Stimulated activated CD4-positive, alpha-beta T cell treated with anti-CD3 and anti-CD28 coated beads, TNF-alpha, amount 100 ng/mL, for 1 hour (primary cell): ENCODE measurements around the gene DUSP1.
"Not testable (repeated sequence)": the region's sequence is repeated elsewhere in the genome, so short reads cannot be mapped to it uniquely, and the experiment has no call there.

Experiments
- DNase-seq, 3 donors: peaks; one replicate each; pipeline ENCODE4 v3.0.0-alpha.2; 2020; ENCODE audit warnings: low read depth in 3 of 3, low spot score in 1 of 3

The DUSP1 gene

DNA sequence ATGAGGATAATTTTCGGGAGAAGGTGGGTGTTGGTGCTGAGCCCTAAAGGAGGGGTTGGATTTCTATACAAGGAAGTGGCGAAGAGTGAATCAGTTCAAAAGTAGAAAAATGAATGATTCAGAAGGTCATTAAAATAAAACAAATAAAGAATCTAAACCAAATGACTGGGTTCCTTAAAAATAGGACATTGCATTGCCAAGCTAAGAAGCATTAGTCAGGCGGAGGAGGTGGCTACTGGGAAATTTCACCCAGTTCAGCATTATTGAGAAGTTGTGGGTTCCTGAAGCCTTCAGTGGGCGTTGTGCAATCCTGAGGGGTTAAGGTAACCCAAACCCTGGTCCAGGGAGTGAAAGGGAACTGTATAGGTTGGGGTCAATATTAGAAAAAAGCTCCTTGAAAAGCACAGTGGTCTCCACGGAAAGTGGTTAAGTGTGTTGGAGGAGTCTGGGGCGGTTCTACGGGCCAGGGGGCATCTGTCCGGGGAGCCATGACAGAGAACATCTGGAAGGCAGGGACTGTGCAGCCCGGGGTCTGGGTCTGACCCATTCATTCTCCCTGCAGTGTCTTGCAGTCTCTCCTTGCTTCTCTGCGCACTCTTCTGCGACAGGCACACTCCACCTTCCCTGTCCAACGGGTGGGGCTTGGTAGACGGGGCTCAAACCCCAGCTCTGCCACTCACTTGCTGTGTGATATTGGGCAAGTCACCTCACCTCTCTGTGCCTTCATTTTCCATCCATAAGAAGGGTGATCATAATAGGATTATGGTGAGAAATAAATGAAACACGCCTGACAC lies 27.6 kb upstream of the DUSP1 start:
- DNase-seq: no peak

DNA sequence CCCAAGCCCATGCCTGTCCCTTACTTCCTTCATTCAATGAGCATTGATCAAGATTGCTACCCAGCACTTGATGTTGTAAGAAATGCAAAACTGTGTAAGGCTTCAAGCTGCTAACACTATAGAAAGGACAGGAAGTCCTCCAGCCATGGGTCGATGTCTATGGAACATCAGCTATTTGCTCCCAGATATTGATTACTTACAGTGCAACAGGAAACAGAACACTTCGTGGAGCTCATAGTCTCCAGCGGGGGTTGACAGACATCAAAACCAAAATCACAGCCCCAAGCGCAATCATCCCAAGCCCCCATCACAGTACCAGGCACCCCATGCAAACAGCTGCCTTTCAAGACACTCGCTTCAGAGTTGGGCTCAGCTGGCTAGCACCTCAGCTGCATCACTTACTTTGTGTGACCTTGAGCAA lies 26.8 kb upstream of the DUSP1 start:
- DNase-seq: no peak

DNA sequence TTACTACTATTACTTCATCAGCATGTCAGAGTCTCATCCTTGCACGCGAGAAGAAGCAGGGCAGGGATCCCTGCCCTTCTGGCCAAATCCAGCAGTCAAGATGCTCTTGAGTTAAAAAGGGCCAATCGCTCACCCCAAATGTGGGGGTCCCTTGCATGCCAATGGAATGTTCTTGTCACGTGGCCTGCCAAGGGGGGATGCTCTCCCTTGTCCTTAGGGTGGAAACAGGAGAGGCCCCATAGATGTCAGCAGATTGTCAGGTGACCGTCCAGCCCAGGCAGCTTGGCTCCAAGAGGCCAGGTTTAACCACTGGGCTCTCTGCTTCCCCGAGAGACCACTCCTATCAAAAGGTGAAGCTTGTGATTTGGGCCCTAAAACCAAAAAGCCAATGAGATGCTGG lies 25.3 kb upstream of the DUSP1 start:
- no peak for DNase-seq

- DNase-seq: no peak
Observed at GRCh38 chr5:172795318-172795977, 24.5 kb upstream of the DUSP1 start.

DNA sequence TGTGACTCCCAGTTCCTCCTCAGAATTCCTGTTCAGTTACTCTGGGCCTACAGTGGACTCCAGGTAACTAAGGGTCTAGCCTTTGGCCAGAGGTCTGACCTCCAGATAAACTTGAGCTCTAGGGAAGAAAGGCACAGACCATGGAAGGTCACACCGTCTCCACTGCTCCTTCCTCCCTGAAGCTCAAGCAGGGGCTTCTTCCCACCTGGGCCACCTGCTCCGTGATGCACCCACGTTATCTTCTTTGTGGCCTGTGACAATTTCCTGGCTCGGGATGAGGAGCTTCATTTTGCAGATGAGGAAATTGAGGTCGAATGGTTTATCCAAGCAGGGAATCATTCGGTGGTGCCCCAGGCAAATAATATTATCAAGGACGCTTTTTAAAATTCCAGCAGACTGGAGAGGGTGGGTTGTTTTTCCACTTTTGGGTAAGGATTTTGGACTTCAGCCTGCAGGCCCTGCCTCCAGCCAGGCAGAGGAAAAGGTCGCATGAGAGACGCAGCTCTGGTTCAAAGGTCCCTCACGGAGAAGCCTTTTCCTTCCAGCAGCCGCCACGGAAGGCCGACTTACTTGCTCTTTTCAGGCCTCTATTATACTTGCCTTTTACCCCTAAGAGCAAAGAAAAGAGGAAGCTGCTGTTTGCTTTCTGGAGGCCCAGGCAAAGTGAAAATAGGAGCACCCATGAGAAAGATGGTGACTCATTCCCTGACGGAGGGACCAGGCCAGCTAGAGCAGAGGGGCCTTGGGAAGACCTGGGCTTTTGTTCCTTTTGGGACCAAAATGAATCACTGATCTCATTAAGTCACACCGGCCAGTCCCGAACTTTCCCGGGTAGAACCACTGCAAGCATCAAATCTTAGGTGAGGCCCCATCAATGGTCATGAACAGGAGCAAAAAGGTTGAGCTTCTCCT lies 22.8 kb upstream of the DUSP1 start:
- no peak for DNase-seq

GRCh38 chr5:172792701-172793570 lies 21.9 kb upstream of the DUSP1 start:
- no peak for DNase-seq

DNA sequence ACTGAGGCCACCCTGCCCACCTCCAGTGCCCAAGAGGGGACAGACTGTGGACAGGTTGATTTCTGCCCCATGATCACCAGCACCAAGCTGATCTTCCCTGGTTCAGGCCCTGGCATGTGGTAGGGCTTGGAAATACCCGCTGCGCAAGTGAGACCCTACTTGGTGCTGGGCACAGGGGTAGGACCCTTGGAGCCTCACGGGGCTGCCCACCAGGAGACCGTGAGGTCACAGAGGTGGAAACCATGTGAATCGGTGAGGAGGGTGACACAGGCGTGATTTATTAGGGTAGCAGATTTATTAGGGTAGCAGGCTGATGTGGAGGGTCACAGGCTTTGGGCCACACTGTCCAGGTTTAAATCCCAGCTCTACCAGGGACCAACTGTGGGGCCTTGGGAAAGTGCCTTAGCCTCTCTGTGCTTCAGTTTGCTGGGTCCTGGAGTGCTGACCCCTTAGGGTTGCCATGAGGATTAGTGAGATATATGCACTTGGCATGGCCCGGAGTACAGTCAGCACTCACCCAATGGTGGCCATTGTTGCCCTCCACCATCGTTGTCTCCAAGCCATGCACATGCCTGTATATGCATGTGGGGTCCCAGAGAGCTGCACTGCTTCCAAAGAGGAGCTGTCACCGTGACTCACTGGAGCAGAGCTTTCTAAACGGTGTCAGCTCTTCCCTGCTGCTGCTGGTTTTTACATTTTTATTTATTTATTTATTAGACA lies 20.9 kb upstream of the DUSP1 start:
- no peak for DNase-seq

DNA sequence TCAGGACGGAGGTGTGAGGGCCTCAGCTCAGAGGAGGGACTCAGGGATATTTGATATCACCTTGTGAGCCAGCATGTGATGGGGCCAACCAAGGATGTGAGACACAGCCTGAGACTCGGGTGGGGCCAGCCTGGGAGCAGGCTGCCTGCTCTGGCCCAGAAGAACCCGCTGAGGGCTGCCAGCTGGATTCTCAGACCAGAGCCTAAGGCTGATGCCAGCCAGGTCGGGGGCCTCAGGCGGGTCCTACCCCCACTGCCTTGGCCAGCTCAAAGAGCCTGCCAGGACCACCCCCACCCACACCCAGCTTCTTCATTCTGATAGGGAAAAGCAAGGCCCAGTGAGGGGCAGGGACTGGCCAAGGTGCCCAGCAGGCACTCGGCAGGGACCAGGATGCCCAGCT lies 20.3 kb upstream of the DUSP1 start:
- no peak for DNase-seq

- DNase-seq: no peak
Observed at GRCh38 chr5:172790496-172790889, 19.5 kb upstream of the DUSP1 start.

DNA sequence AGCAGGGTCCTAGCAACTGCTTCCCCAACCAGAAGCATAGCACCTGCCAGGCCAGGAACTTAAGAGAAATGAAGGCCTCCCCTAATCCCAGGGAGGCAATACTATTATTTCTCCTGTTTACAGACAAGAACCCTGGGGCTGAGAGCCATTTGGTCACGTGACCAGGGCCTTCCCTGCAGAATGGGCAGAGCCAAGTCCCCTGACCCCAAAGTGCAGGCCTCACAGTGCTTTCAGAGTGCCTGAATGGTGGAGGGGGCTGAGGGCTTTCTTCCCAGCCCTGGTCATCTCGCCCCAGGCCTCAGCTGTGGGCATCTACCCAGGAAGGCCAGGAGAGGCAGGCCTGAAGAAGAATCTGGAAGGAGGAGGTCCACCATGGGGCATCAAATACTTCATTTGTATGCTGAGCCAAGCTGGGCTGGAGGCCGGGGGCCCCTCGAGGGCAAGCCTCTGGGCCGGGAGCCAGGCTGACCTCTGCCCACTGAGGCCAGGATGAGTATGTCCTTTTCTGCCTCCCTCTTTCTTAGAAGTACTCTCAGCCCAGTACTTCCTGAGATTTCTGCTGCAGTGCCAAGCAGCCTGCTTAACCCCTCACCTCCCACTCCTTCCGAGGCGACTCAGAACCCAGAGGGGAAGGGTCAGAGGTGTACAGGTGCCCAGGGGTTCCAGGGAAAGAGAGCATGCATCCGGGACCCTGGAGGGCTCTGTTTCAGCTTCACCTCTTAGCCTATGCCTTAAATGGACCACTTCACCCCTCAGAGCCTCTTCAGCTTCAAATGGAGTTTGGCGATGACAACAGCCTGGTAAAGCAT lies 18.9 kb upstream of the DUSP1 start:
- DNase-seq: no peak

DNA sequence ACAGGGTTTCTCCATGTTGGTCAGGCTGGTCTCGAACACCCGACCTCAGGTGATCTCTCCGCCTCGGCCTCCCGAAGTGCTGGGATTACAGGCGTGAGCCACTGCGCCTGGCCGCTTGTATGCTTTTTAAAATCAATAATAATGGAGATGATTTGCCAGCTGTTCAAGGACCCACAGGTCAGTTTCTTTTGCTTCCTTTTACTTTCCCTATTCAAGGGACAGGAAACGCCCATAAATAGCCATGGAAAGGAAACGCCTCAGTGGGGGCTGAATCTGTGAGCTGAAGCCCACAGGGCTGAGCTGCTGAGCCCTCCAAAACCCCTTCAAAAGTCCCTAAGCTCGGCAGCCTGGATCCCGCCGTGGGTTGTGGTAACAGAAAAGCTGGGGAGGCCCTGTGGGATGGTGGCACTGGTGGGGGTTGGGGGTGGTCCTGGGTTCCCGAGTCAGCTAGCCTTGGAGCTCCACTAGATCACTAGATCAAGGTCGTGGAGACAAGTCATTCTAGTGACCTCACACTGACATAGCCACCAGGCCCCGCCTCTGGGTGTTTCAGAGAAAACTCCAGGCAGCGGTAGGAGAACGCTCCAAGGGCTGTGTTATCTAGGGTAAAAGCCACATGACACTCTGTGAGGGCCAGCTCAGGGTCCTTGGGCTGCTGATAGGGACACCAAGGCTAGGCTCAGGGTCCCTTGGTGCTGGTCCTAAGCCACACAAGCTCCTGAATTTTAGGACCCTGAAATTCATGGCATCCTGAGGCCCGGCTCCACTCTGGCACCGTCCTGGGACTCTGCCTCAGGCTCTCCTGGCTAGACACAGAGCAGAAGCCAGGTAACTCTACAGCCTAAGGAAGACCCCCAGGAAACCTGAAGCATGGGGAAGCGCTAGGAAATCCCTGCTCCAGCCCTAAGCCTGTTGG lies 18.0 kb upstream of the DUSP1 start:
- DNase-seq: no peak

- DNase-seq: not testable (repeated sequence)
Observed at GRCh38 chr5:172787538-172787937, 16.5 kb upstream of the DUSP1 start.

DNA sequence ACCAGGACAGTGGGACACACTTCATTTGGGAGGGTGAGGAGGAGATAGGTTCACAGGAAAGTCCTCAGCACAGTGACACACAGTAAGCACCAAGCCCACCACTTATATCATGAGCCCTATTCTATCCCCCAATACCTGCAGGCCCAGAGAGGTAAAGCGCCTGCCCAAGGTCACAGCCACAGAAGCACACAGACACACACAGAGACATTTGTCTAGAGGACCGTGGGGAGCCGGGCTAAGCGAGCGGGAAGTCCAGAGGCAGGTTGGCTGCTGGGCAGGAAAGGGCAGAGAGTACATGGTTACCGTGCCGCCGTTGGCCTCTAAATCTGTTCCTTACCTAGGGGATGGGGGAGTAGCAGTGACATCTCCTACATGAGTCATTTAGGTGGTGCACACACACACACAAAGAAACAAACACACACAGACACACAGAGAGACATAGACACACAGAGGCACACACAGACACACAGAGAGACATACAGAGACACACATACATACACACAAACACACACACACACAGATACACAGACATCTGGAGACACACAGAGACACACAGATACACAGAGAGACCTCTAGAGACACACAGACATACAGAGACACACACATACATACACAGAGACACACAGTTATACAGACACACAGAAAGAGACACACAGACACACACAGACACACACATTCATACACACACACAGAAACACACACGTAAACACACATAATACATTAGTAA lies 15.9 kb upstream of the DUSP1 start:
- DNase-seq: no peak

DNA sequence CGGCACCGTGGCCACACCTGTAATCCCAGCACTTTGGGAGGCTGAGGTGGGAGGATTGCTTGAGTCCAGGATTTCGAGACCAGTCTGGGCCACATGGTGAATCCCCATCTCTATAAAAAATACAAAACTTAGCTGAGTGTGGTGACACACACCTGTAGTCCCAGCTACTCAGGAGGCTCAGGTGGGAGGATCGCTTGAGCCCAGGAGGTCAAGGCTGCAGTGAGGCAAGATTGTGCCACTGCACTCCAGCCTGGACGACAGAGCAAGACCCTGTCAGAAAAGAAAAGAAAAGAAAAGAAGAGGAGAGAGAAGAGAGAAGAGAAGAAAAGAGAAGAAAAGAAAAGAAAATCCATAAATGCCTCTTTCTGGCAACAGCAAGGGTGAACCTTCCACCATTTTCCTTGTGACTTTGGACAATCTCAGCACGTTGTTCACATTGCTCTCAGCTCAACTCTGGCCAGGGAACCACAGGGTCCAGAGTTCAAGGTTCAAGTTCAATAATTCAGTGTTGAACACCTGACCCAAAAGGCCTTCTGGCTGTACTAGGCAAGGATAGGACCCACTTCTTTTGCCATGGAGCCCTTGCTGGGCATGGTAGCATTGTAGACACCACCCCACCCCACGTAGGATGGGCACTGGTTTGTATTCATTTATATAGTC lies 14.6 kb upstream of the DUSP1 start:
- DNase-seq: no peak

- not testable (repeated sequence) for DNase-seq
Observed at GRCh38 chr5:172784162-172784561, 13.2 kb upstream of the DUSP1 start.

DNA sequence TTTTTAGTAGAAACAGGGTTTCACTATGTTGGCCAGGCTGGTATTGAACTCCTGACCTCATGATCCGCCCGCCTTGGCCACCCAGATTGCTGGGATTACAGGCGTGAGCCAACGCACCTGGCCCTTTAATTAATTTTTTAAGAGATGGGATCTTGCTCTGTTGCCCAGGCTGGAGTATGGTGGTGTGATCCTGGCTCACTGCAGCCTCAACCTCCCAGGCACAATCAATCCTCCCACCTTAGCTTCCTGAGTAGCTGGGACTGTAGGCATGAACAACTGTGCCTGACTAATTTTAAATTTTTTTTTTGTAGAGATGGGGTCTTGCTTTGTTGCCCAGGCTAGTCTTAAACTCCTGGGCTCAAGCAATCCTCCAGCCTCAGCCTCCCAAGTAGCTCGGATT lies 12.3 kb upstream of the DUSP1 start:
- DNase-seq: not testable (repeated sequence)
